Testis (tissue), 3 donors: Measurements from ENCODE around the gene NRXN3. TPM values are rescaled to one million over a fixed set of nuclear protein-coding genes. Genes with fewer than 3 reads are reported as not detected.

ENCODE experiments used
- DNase-seq: peaks from one replicate; pipeline ENCODE4 v3.0.0-alpha.2; 2019
- H3K27ac ChIP-seq, 2 donors: fragments of 200-600 bp; sonication (generic); one replicate each; pipeline ENCODE4 v1.5.1; 2019
- H3K27me3 ChIP-seq: fragments of 200-600 bp; sonication (generic); one replicate; pipeline ENCODE4 v1.5.1; 2019
- H3K36me3 ChIP-seq: fragments of 200-600 bp; sonication (generic); one replicate; pipeline ENCODE4 v1.5.1; 2017; ENCODE audit warnings: low read depth; ENCODE audit errors: missing control alignments
- H3K4me1 ChIP-seq: fragments of 200-600 bp; sonication (generic); one replicate; pipeline ENCODE4 v1.5.1; 2019
- H3K4me3 ChIP-seq, 2 donors: fragments of 200-600 bp; sonication (generic); one replicate each; pipeline ENCODE4 v1.5.1; 2017 to 2019
- H3K9me3 ChIP-seq: fragments of 200-600 bp; sonication (generic); one replicate; pipeline ENCODE4 v1.5.1; 2017
- CTCF ChIP-seq, 3 experiments: fragments of 450-650 bp in 2 of 3; fragments of 200-600 bp in 1 of 3; sonication (generic) in 1 of 3; IDR thresholded peaks; one replicate each; pipeline ENCODE4 v1.5.1; 2016 to 2019; ENCODE audit warnings: antibody characterized with exemption in 3 of 3, mild to moderate bottlenecking in 2 of 3, moderate library complexity in 1 of 3
- POLR2A ChIP-seq: fragments of 450-650 bp; IDR thresholded peaks from one replicate; pipeline ENCODE4 v1.6.1; 2017; ENCODE audit warnings: antibody characterized with exemption, mild to moderate bottlenecking, moderate library complexity
- whole genome bisulfite sequencing, 2 donors: methylation state at CpG; one replicate each; pipeline ENCODE4 v1.1.5; 2018; 5-methylcytosine and 5-hydroxymethylcytosine counted together
- intact Hi-C: fragments of 100-400 bp; cut with DNase I; formaldehyde crosslinking; loops from one replicate; pipeline ENCODE4 v1.15.1; 2023; ENCODE audit warnings: low total_unique reads
- polyA plus RNA-seq: library from polyadenylated mRNA; stranded (reverse); fragments of 350-450 nt; fragmentation: Illumina TruSeq; extraction: RNeasy Lipid Tissue Mini Kit (QIAGEN cat#74804); gene quantifications from one replicate; pipeline ENCODE4 v1.2.3, GENCODE V29; 2014; ENCODE audit warnings: low read depth, low replicate concordance; ENCODE audit not compliant: insufficient read depth
- total RNA-seq, 2 donors: library from RNA; depleted of rRNA; stranded (reverse); fragments of >200 nt; gene quantifications; one replicate each; pipeline ENCODE4 v1.2.3, GENCODE V29; 2016

NRXN3 gene
- total and polyA plus RNA-seq, 3 donors from 2014 or later: 3.5 to 8.0 (median 3.9) TPM

- intact Hi-C loops: no loop called here
- Histone ChIP-seq H3K4me1 (no peaks in the 10 kb centered on the region), H3K27ac (no peak overlapping the region), H3K9me3 (no peaks in the 10 kb centered on the region), H3K27me3 (no peaks in the 10 kb centered on the region), H3K36me3 (no peaks in the 10 kb centered on the region), H3K4me3 (no peak overlapping the region)
- no peak for DNase-seq
- TF ChIP-seq POLR2A: no peak
- no peak for TF ChIP-seq CTCF (IDR thresholded peaks at IDR 0.05)
- 50 to 57% methylated on average over 4 of the region's 4 CpGs for WGBS, 2 donors
Observed at GRCh38 chr14:78785265-78785664, 615.1 kb downstream of the NRXN3 start.

GRCh38 chr14:78788467-78789360, 618.5 kb downstream of the NRXN3 start:
- H3K9me3 ChIP-seq: no peaks in the 10 kb centered on the region
- H3K4me1 ChIP-seq: no peaks in the 10 kb centered on the region
- no peaks in the 10 kb centered on the region for H3K36me3 ChIP-seq
- no peak overlapping the region for H3K27ac ChIP-seq
- DNase-seq: no peak
- 94 to 96% methylated on average over 2 of the region's 2 CpGs for WGBS, 2 donors
- H3K27me3 ChIP-seq: no peaks in the 10 kb centered on the region
- intact Hi-C loops: no loop called here
- TF ChIP-seq POLR2A: no peak
- no peak overlapping the region for H3K4me3 ChIP-seq

GRCh38 chr14:78790271-78790670, 620.1 kb downstream of the NRXN3 start:
- no peak for DNase-seq
- H3K27ac ChIP-seq: no peak overlapping the region
- intact Hi-C loops: no loop called here
- H3K4me3 ChIP-seq: no peak overlapping the region
- no peaks in the 10 kb centered on the region for H3K4me1 ChIP-seq
- TF ChIP-seq CTCF (IDR thresholded peaks at IDR 0.05) (peak in 1 of 3 experiments; percentile 4), POLR2A (no peak)
- H3K9me3 ChIP-seq: no peaks in the 10 kb centered on the region
- WGBS, 2 donors: 41 to 44% methylated on average over 2 of the region's 2 CpGs
- no peaks in the 10 kb centered on the region for H3K27me3 ChIP-seq
- H3K36me3 ChIP-seq: no peaks in the 10 kb centered on the region

- no peak for TF ChIP-seq POLR2A
- no peak for TF ChIP-seq CTCF (IDR thresholded peaks at IDR 0.05)
- no peak overlapping the region for H3K27ac ChIP-seq
- H3K4me3 ChIP-seq: no peak overlapping the region
- intact Hi-C loops: no loop called here
- no peaks in the 10 kb centered on the region for H3K36me3 ChIP-seq
- no peaks in the 10 kb centered on the region for H3K27me3 ChIP-seq
- H3K9me3 ChIP-seq: no peaks in the 10 kb centered on the region
- WGBS, 2 donors: 66 to 72% methylated on average over 4 to 5 of the region's 5 CpGs
- H3K4me1 ChIP-seq: no peaks in the 10 kb centered on the region
- DNase-seq: no peak
Observed at GRCh38 chr14:78798757-78799156, 628.6 kb downstream of the NRXN3 start.

- H3K4me1 ChIP-seq: no peaks in the 10 kb centered on the region
- no peak for DNase-seq
- intact Hi-C loops: no loop called here
Observed at GRCh38 chr14:78805570-78805969, 635.4 kb downstream of the NRXN3 start.

More at GRCh38 chr14:78805570-78805969, 635.4 kb downstream of the NRXN3 start:
- WGBS, 2 donors: 50 to 51% methylated on average over 3 of the region's 3 CpGs
- Histone ChIP-seq H3K4me3 (no peak overlapping the region), H3K36me3 (no peaks in the 10 kb centered on the region), H3K27me3 (no peaks in the 10 kb centered on the region), H3K27ac (no peak overlapping the region), H3K9me3 (no peaks in the 10 kb centered on the region)
- TF ChIP-seq POLR2A: no peak
